Activated CD8-positive, alpha-beta memory T cell treated with anti-CD3 and anti-CD28 coated beads, Interleukin-2, amount 10 ng/mL, durations not matched to agents 7 days and 5 days (primary cell): ENCODE measurements around the gene MRPL57. TPM values are rescaled to one million over a fixed set of nuclear protein-coding genes. Genes with fewer than 3 reads are reported as not detected.
"Not testable (repeated sequence)": the region's sequence is repeated elsewhere in the genome, so short reads cannot be mapped to it uniquely, and the experiment has no call there.

Source experiments
- ATAC-seq: fragments of 150-1000 bp; cut with Tn5 transposase; one replicate; pipeline ENCODE4 v1.10.0; 2021; ENCODE audit warnings: moderate library complexity
- CTCF ChIA-PET: fragments of 350-600 bp; sonication (Branson Sonifier 250); formaldehyde crosslinking; loops from one replicate; lab custom pipeline; 2021; ENCODE audit warnings: antibody characterized with exemption; lab: Charles Lee
- DNase-seq: peaks from one replicate; pipeline ENCODE4 v3.0.0-alpha.2; 2020
- H3K27ac Mint-ChIP-seq: one replicate; pipeline ENCODE4 v1.8.0; 2021; ENCODE audit warnings: mild to moderate bottlenecking, mixed read lengths
- H3K27me3 Mint-ChIP-seq: one replicate; pipeline ENCODE4 v1.8.0; 2021; ENCODE audit warnings: mixed read lengths
- H3K36me3 Mint-ChIP-seq: one replicate; pipeline ENCODE4 v1.8.0; 2021; ENCODE audit warnings: mild to moderate bottlenecking, mixed read lengths
- H3K4me1 Mint-ChIP-seq: one replicate; pipeline ENCODE4 v1.8.0; 2021; ENCODE audit warnings: mixed read lengths
- H3K4me3 Mint-ChIP-seq: one replicate; pipeline ENCODE4 v1.8.0; 2021; ENCODE audit warnings: mild to moderate bottlenecking, moderate library complexity, mixed read lengths
- H3K9me3 Mint-ChIP-seq: one replicate; pipeline ENCODE4 v1.8.0; 2022; ENCODE audit warnings: low read depth, mixed read lengths
- total RNA-seq, 2 experiments: library from RNA; stranded (reverse); gene quantifications; one replicate each; pipeline ENCODE4 v1.2.3, GENCODE V29; 2021

The MRPL57 gene
- total RNA-seq, 2 experiments from 2014 or later = 22.5 to 23.5 TPM

GRCh38 chr13:21202767-21203531 lies 26.5 kb downstream of the MRPL57 start:
- H3K9me3 Mint-ChIP-seq = peaks cover 4% of the 10 kb centered on the region
- H3K4me1 Mint-ChIP-seq = peaks cover 5% of the 10 kb centered on the region
- H3K36me3 Mint-ChIP-seq = peaks cover 5% of the 10 kb centered on the region
- DNase-seq (no peak), ATAC-seq (no peak)
- H3K4me3 Mint-ChIP-seq = no peak overlapping the region
- CTCF ChIA-PET = no interaction called here
- H3K27ac Mint-ChIP-seq = no peak overlapping the region
- peaks cover 9% of the 10 kb centered on the region for H3K27me3 Mint-ChIP-seq

GRCh38 chr13:21208652-21209154 lies 32.2 kb downstream of the MRPL57 start:
- Mint-ChIP-seq H3K4me3 (no peak overlapping the region), H3K27me3 (peaks cover 43% of the 10 kb centered on the region), H3K36me3 (peaks cover 8% of the 10 kb centered on the region), H3K9me3 (peaks cover 11% of the 10 kb centered on the region), H3K27ac (no peak overlapping the region), H3K4me1 (no peaks in the 10 kb centered on the region)
- CTCF ChIA-PET = no interaction called here
- DNase-seq (no peak), ATAC-seq (no peak)

DNA sequence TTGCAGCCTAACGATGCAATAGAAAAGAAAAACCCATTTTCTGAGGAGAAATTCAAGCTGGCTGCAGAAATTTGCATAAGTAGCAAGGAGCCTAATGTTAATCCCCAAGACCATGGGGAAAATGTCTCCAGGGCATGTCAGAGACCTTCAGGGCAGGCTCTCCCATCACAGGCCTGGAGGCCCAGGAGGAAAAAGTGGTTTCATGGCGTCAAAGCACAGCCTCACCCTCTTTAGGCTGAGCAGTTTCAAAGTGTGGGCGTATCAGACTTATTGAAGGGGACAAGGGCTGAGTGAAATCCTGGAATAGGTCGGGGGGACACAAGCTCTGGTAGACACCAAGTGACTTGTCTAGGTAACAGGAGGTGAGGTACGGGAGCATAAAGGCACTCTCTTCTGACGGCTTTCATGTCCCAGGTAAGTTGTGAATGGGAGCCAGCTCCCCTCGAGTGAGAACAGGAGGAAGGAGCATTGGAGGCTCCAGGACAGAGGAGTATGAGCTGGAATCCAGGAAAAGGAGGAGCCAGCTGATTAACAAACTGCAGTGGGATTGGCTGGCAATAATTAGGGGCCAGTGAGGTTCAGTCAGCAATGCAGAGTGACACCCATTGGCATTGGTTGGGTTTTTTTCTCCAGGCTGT lies 35.8 kb downstream of the MRPL57 start:
- DNase-seq (no peak), ATAC-seq (no peak)
- H3K36me3 Mint-ChIP-seq = peaks cover 10% of the 10 kb centered on the region
- CTCF ChIA-PET = no interaction called here
- H3K9me3 Mint-ChIP-seq = peaks cover 11% of the 10 kb centered on the region
- no peaks in the 10 kb centered on the region for H3K4me1 Mint-ChIP-seq
- H3K27ac Mint-ChIP-seq = no peak overlapping the region
- H3K4me3 Mint-ChIP-seq = no peak overlapping the region
- peaks cover 70% of the 10 kb centered on the region for H3K27me3 Mint-ChIP-seq

DNA sequence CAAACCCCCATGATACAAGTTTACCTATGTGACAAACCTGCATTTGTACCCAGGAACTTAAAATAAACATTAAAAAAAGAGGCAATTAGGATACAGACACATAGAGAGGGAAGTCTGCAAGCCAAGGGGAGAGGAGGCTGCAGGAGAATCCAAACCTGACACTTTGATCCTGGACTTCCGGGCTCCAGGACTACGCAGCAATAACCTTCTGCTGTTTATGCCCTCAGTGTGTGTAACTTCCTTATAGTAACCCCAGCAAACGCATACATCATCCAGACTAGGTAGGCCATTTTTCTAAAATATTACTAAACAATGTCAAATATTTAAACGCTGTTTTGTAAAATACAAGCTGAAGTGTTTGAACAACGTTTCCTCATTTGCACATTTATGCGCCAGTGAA lies 39.0 kb downstream of the MRPL57 start:
- ATAC-seq, H3K27ac Mint-ChIP-seq, H3K4me3 Mint-ChIP-seq, CTCF ChIA-PET, DNase-seq: not testable (repeated sequence)
- Mint-ChIP-seq H3K36me3 (peaks cover 10% of the 10 kb centered on the region), H3K9me3 (peaks cover 11% of the 10 kb centered on the region), H3K27me3 (peaks cover 63% of the 10 kb centered on the region), H3K4me1 (peaks cover 22% of the 10 kb centered on the region)

DNA sequence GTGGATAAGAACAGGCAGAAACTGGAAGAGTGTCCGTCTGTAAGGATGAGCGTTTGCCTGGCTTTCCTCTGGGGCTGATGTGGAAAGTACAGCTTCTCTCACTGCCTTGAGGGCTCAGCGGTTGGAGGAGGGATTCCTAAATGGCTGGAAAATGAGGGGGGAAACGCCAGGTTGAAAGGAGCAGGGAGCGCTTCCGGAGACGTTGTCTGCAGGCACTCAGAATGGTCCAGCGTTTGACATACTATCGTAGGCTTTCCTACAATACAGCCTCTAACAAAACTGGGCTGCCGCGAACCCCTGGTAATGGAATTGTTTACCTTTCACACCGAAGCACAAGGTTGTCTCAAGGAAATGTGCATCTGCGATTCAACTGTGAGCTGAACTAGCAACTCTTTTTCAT lies 39.9 kb downstream of the MRPL57 start:
- H3K27me3 Mint-ChIP-seq = peaks cover 61% of the 10 kb centered on the region

GRCh38 chr13:21218351-21219035 lies 42.0 kb downstream of the MRPL57 start:
- Mint-ChIP-seq H3K36me3 (peaks cover 13% of the 10 kb centered on the region), H3K27me3 (peaks cover 60% of the 10 kb centered on the region), H3K9me3 (peaks cover 9% of the 10 kb centered on the region), H3K4me1 (peaks cover 22% of the 10 kb centered on the region), H3K27ac (peak overlapping the region; percentile 85), H3K4me3 (peak overlapping the region; percentile 28)
- peak; percentile 71 for DNase-seq
- peak; percentile 86 for ATAC-seq
- CTCF ChIA-PET = interaction anchor here (0.6 to 2.6 kb wide), 10 partner anchors 14 to 452 kb away, joined by 3 to 11 read pairs (median 4); partner anchors contain the start of genes FGF9, MRPL57 and SKA3

More for the DNA sequence above, 39.9 kb downstream of the MRPL57 start:
- H3K9me3 Mint-ChIP-seq = peaks cover 14% of the 10 kb centered on the region
- H3K4me1 Mint-ChIP-seq = peaks cover 22% of the 10 kb centered on the region
- H3K36me3 Mint-ChIP-seq = peaks cover 12% of the 10 kb centered on the region
- ATAC-seq = no peak
- CTCF ChIA-PET = no interaction called here
- no peak overlapping the region for H3K4me3 Mint-ChIP-seq
- DNase-seq = no peak
- no peak overlapping the region for H3K27ac Mint-ChIP-seq

GRCh38 chr13:21219036-21219381 lies 42.6 kb downstream of the MRPL57 start:
- peaks cover 58% of the 10 kb centered on the region for H3K27me3 Mint-ChIP-seq
- DNase-seq (peak; percentile 77), ATAC-seq (peak; percentile 73)
- peaks cover 13% of the 10 kb centered on the region for H3K36me3 Mint-ChIP-seq
- H3K4me1 Mint-ChIP-seq = peaks cover 22% of the 10 kb centered on the region
- peak overlapping the region; percentile 85 for H3K27ac Mint-ChIP-seq
- peaks cover 9% of the 10 kb centered on the region for H3K9me3 Mint-ChIP-seq
- H3K4me3 Mint-ChIP-seq = peak overlapping the region; percentile 28
- CTCF ChIA-PET = interaction anchor here (0.6 to 2.6 kb wide), 8 partner anchors 14 to 452 kb away, joined by 3 to 11 read pairs (median 4); partner anchors contain the start of genes FGF9, MRPL57 and SKA3

- peaks cover 59% of the 10 kb centered on the region for H3K27me3 Mint-ChIP-seq
- ATAC-seq, H3K9me3 Mint-ChIP-seq, DNase-seq, H3K4me3 Mint-ChIP-seq: not testable (repeated sequence)
- CTCF ChIA-PET = interaction anchor here (1.1 to 2.6 kb wide), 5 partner anchors 13 to 257 kb away, joined by 3 to 11 read pairs (median 6); partner anchors contain the start of genes MRPL57 and SKA3
- H3K36me3 Mint-ChIP-seq = peaks cover 13% of the 10 kb centered on the region
- peaks cover 22% of the 10 kb centered on the region for H3K4me1 Mint-ChIP-seq
- peak overlapping the region; percentile 85 for H3K27ac Mint-ChIP-seq
These were observed 43.3 kb downstream of the MRPL57 start for GRCh38 chr13:21219716-21220115.

GRCh38 chr13:21221268-21221667 lies 44.8 kb downstream of the MRPL57 start:
- H3K36me3 Mint-ChIP-seq = peaks cover 12% of the 10 kb centered on the region
- no peak for DNase-seq
- CTCF ChIA-PET = no interaction called here
- H3K27ac Mint-ChIP-seq = no peak overlapping the region
- ATAC-seq = no peak
- no peak overlapping the region for H3K4me3 Mint-ChIP-seq
- peaks cover 9% of the 10 kb centered on the region for H3K9me3 Mint-ChIP-seq
- peaks cover 22% of the 10 kb centered on the region for H3K4me1 Mint-ChIP-seq
- peaks cover 58% of the 10 kb centered on the region for H3K27me3 Mint-ChIP-seq

DNA sequence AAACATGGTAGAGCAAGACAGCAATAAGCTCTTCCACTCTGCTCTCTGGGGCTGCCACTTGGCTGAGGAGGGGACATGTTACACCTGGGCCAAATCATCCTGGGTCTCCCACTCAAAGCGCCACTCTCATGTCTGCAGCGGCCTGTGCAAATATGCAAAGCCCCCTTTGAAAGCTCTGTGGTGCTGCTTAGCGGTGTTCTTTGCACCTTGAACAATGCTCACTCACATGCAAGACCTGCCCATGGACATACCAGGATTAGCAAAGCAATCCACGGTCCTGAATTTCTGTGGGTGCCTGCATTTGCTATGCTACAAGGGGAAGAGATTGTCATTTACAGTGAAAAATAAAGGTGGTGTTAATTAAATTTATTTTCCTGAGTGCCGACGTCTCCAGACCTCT lies 48.6 kb downstream of the MRPL57 start:
- DNase-seq = no peak
- CTCF ChIA-PET = interaction anchor here (0.6 kb wide), 1 partner anchor 158 kb away, joined by 3 read pairs; no protein-coding TSS in a partner anchor
- Mint-ChIP-seq H3K36me3 (peaks cover 12% of the 10 kb centered on the region), H3K4me1 (peaks cover 2% of the 10 kb centered on the region), H3K4me3 (no peak overlapping the region), H3K27ac (no peak overlapping the region), H3K9me3 (peaks cover 9% of the 10 kb centered on the region), H3K27me3 (peaks cover 52% of the 10 kb centered on the region)
- no peak for ATAC-seq

DNA sequence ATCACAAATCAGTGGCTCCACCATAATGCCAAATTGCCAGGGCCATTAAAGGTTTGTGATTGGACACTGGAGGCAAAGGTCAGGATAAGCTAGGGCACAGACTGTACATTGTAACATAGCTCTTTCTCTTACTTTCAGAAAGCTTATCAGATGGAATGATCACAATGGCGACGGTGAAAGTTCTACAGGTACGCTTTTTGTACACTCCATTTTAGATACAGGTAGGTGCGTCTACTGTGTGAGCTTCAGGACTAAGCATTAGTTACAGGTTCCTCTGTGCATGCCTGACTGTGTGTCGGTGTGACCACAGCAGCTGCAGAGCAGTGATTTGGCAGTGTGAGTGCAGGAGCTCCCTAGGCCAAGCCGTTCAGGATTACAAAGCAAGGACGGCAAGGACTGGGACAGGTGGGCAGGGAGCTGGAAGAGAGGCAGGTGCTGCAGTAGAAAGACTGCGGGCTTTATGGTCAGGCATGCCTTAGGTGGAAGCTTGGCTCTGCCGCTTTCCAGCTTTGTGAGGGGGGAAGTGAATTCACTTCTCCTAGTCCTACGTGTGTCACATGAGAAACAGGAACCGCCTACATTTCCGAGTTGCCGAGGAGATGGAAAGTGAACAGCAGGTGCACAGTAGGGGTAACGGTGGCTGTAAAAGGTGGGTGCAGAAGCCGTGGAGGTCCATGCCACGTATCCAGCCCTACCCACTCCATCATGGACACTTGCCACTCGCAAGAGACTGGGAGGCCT lies 49.6 kb downstream of the MRPL57 start:
- H3K4me1 Mint-ChIP-seq = no peaks in the 10 kb centered on the region
- H3K36me3 Mint-ChIP-seq = peaks cover 12% of the 10 kb centered on the region
- H3K27ac Mint-ChIP-seq = no peak overlapping the region
- no peak for DNase-seq
- CTCF ChIA-PET = interaction anchor here (0.6 to 0.7 kb wide), 2 partner anchors 77 to 252 kb away, joined by 3 read pairs; no protein-coding TSS in a partner anchor
- H3K9me3 Mint-ChIP-seq = peaks cover 9% of the 10 kb centered on the region
- H3K4me3 Mint-ChIP-seq = no peak overlapping the region
- H3K27me3 Mint-ChIP-seq = peaks cover 49% of the 10 kb centered on the region
- ATAC-seq = no peak

- peaks cover 37% of the 10 kb centered on the region for H3K27me3 Mint-ChIP-seq
- H3K27ac Mint-ChIP-seq = no peak overlapping the region
- no peak overlapping the region for H3K4me3 Mint-ChIP-seq
- no peaks in the 10 kb centered on the region for H3K36me3 Mint-ChIP-seq
- H3K4me1 Mint-ChIP-seq = peaks cover 7% of the 10 kb centered on the region
- DNase-seq (no peak), ATAC-seq (no peak)
- CTCF ChIA-PET = no interaction called here
- no peaks in the 10 kb centered on the region for H3K9me3 Mint-ChIP-seq
These were observed 51.5 kb downstream of the MRPL57 start for GRCh38 chr13:21227917-21228316.
